Measurements from ENCODE around the gene STK38. TPM values are rescaled to one million over a fixed set of nuclear protein-coding genes. Genes with fewer than 3 reads are reported as not detected.

The STK38 gene
- total and polyA plus RNA-seq, 9 of the 15 experiments (the other 6 are each of a cell fraction or from before 2014, with no cell fraction given), result 5.7 to 28.7 (median 19.5) TPM

GRCh38 chr6:36577301-36577700 is 30.0 kb upstream of the STK38 start (continued):
- TF ChIP-seq VEZF1 (CRISPR knock-in tag; IDR thresholded peaks at IDR 0.05) (peak; percentile 28; the same call in 1 of the 2 replicates), SRSF3 (IDR thresholded peaks at IDR 0.05; ENCODE audit: insufficient read depth, low read length) (no peak), SMARCA4 (IDR thresholded peaks at IDR 0.05) (0 out of 2 replicates have a peak, but pooled peaks have one; percentile 33), TEAD1 (CRISPR knock-in tag; IDR thresholded peaks at IDR 0.05) (peak in 1 of 2 experiments; percentile 72; a peak in 2 of 4 replicates), HES1 (IDR thresholded peaks at IDR 0.05; ENCODE audit: low read depth) (no peak), SOX6 (IDR thresholded peaks at IDR 0.05) (no peak), TEAD4 (IDR thresholded peaks at IDR 0.05; ENCODE audit: low read length) (peak; percentile 85), TEAD4 (CRISPR knock-in tag; IDR thresholded peaks at IDR 0.05; ENCODE audit: borderline replicate concordance) (no peak), ARID1B (IDR thresholded peaks at IDR 0.05) (peak; percentile 54; the same call in 1 of the 2 replicates), POLR2AphosphoS5 (IDR thresholded peaks at IDR 0.05; ENCODE audit: control insufficient read depth, insufficient read depth, low read depth, low read length) (peak; percentile 32; the same call in 1 of the 2 replicates), MBD2 (IDR thresholded peaks at IDR 0.05; ENCODE audit: borderline replicate concordance, low read depth) (no peak), RAD51 (IDR thresholded peaks at IDR 0.05; ENCODE audit: borderline replicate concordance, low read depth) (no peak), DPF2 (IDR thresholded peaks at IDR 0.05) (0 out of 2 replicates have a peak, but pooled peaks have one; percentile 36), FOXM1 (IDR thresholded peaks at IDR 0.05; ENCODE audit: low read depth) (no peak), FOXM1 (CRISPR knock-in tag; IDR thresholded peaks at IDR 0.05; ENCODE audit: low read depth) (no peak), RBM17 (IDR thresholded peaks at IDR 0.05; ENCODE audit: borderline replicate concordance, low read depth, low read length) (no peak), TCF3 (CRISPR knock-in tag; IDR thresholded peaks at IDR 0.05) (peak; percentile 67), RCOR1 (IDR thresholded peaks at IDR 0.05; ENCODE audit: borderline replicate concordance in 1 of 2, low read depth in 2 of 2, low read length in 2 of 2) (peak in 1 of 2 experiments; percentile 27; a peak in 1 of 4 replicates), PML (IDR thresholded peaks at IDR 0.05; ENCODE audit: low read length) (0 out of 2 replicates have a peak, but pooled peaks have one; percentile 26), ETS2 (tag; IDR thresholded peaks at IDR 0.05; ENCODE audit: borderline replicate concordance, poor library complexity, severe bottlenecking) (no peak)
- TF ChIP-seq, protein P1, sequence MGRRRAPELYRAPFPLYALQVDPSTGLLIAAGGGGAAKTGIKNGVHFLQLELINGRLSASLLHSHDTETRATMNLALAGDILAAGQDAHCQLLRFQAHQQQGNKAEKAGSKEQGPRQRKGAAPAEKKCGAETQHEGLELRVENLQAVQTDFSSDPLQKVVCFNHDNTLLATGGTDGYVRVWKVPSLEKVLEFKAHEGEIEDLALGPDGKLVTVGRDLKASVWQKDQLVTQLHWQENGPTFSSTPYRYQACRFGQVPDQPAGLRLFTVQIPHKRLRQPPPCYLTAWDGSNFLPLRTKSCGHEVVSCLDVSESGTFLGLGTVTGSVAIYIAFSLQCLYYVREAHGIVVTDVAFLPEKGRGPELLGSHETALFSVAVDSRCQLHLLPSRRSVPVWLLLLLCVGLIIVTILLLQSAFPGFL (CRISPR knock-in tag; IDR thresholded peaks at IDR 0.05), result no peak

Measured in K562 (cell line).